NT2/D1 (cell line): Measurements from ENCODE around the gene LZTFL1.

Experiments
- SUZ12 ChIP-seq: IDR thresholded peaks from 2 replicates; pipeline ENCODE4 v1.6.1; 2011; ENCODE audit not compliant: insufficient read length, insufficient read depth; ENCODE audit errors: extremely low read depth
- YY1 ChIP-seq: IDR thresholded peaks from 2 replicates; pipeline ENCODE4 v1.6.1; 2011; ENCODE audit not compliant: insufficient read length, insufficient read depth
- ZNF274 ChIP-seq: IDR thresholded peaks from 2 replicates; pipeline ENCODE4 v1.6.1; 2011; ENCODE audit warnings: mild to moderate bottlenecking, low read depth, low read length

DNA sequence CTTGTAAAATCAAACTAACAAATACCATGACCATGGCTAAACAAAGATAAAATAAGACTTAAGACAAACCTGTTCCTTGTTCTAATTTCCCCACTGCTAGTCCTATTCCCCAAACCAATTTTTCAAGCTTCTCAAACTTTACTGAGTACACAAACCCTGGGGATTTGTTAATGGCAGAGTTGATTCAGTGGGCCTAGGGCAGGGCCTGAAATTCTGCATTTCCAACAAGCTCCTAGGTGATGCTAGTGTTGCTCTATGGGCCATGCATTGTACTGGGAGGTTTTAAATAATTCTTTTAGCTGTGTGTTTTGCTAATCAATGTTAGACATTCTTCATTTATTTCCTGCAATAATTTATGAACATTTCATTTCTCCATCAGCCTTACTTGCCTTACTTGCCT, 31.1 kb upstream of the LZTFL1 start:
- TF ChIP-seq SUZ12 (no peak), YY1 (no peak), ZNF274 (no peak)
